COLO668 (cell line): ENCODE measurements around the gene SMC1B.
"Not testable (repeated sequence)": the region's sequence is repeated elsewhere in the genome, so short reads cannot be mapped to it uniquely, and the experiment has no call there.

Source experiments
- DNase-seq: peaks from one replicate; lab custom pipeline; 2025; ENCODE audit not compliant: unreplicated experiment; lab: John Stamatoyannopoulos, UW

Gene SMC1B

DNA sequence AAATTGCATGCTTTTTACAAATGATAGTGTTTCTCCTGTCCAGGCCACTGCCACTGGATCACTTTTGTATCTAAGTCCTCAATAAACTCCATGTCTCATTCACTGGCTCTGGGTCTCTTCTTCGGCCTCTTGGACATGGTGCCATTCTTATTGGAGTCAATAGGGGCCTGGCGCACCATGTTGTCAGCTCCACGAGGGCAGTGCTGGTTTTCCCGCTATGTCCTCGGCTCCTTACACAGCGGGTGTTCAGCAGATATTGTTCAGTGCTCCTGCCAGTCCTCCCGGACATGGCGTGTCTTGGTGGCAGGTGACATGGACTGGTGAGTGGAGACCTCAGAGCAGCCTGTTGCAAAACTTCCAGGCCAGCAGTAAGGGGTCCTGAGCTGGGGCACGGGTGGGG, 107.3 kb downstream of the SMC1B start:
- no peak for DNase-seq

DNA sequence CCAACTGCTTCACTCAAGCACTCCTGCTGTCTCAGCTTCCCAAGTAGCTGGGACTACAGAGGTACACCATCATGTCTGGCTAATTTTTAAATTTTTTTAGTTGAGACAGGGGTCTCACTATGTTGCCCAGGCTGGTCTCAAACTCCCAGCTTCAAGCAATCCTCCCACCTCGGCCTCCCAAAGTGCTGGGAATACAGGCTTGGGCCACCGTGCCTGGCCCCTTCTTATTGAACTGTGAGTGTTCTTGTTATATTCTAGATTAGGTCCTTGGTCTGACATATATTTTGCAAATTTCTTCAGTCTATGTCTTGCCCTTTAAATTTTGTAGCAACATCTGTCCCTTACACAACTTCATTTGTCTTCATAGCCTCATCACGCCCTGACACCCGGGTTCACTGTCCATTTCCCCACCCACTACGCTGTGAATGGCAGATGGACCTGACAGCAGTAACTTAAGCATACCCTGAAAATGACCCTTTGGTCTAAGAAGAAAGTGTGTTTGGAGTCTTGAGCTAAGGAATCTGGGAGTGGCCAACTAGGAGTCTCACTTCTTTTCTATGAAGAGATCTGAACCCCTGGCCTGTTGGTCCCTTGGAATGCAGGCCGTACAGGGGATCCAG, 107.8 kb downstream of the SMC1B start:
- no peak for DNase-seq

DNA sequence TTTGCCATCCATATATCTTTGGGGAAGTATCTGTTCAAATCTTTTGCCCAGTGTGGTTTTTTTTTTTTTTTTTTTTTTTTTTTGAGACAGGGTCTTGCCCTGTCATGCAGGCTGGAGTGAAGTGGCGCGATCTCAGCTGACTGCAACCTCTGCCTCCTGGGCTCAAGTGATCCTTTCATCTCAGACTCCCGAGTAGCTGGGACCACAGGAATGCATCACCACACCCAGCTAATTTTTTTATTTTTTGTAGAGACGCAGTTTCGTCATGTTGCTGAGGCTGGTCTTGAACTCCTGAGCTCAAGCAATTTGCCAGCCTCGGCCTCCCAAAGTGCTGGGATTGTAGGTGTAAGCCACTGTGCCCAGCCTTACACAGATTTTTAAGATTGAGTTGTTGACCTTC, 108.4 kb downstream of the SMC1B start:
- no peak for DNase-seq

DNA sequence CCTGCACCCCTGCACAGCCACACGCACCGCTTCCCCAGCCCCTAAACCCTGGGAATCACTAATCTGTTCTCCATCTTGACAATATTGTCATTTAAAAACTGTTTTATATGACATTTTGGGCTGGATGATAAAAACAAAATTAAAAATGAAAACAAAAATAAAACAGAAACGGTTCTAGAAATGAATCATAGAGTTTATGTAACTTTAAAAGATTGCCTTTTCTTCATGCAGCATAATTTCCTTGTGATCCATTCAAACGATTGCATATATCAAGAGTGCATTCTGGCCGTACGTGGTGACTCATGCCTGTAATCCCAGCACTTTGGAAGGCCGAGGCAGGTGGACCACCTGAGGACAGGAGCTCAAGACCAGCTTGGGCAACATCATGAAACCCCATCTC, 110.2 kb downstream of the SMC1B start:
- no peak for DNase-seq

DNA sequence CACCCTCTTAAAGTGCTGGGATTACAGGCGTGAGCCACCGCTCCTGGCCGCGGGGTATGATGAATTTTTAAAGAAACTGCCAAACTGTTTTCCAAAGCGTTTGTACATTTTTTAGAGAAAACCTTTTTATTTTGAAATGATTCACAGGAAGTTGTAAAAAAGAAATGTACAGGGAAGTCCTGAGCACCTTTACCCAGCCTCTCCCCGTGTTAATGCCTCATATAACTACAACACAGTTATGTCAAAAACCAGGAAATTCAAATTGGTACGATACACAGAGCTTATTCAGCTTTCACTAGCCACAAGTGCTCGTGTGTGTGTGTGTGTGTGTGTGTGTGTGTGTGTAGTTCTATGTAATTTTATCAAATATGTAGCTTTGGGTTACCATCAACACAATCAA, 110.6 kb downstream of the SMC1B start:
- no peak for DNase-seq

DNA sequence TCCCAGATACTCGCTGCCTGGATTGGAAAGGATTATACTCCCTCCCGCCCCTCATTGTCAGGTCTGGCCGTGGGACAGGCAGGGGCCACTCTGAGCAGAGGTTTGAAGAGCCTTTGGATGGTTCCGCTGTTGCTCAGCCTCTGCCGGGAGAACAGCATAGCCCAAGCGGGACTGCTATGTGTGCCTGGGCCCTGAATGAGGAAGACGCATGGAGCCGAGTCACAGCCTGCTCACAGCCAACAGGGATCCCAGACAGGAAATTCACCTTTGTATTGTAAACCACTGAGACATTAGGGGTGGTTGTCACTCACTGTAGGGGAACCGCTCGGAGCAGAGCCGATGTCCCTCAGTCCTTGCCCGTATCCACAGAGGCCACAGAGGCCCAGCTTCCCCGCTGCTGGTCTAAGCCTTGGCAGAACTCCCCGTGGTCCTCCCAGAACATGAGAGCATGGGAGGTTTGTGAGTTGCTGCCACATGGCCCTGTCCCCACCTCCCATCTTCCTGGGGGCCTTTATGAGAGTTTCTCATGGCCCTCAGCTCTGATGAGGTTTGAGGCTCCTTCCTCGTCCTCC, 114.4 kb downstream of the SMC1B start:
- no peak for DNase-seq

DNA sequence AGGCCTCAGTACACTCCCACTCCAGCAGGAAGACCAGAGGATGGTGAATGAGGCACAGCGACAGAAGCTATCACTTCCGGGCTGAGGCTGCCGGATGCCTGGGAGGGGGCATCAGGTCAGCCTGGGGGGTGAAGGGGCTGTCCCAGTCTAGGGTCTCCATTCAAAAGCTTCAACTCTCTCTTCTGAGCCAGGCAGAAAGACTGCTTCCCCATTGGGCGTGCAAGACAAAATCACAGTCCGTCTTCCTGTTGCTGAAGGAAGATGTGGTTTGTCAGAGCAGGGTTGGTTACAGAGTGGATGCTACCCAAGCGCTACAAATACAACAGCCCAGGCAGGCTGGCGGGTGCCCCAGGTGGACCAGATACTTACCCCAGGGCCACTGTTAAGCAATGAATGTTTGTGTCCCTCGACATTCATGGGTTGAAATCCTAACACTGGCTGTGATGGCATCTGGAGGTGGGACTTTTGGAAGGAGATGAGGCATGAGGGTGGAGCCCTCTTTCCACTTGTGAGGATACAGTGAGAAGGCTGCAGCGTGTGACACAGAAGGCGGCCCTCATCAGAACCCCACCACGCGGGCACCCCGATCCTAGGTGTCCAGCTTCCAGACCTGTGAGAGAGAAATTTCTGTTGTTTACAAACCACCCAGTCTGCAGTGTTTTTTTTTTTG, 116.6 kb downstream of the SMC1B start:
- DNase-seq, result no peak

DNA sequence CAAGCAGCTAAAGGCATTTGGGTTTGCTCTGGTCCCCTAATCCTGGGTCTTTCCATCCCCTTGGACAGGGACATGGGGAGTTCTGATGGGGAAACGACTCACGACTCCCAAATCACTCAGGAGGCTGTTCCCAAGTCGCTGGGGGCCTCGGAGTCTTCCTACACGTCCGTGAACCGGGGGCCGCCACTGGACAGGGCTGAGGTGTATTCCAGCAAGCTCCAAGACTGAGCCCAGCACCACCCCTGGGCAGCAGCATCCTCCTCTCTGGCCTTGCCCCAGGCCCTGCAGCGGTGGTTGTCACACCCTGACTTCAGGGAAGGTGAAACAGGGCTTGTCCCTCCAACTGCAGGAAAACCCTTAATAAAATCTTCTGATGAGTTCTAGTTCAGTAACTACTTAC, 117.9 kb downstream of the SMC1B start:
- DNase-seq, result no peak

DNA sequence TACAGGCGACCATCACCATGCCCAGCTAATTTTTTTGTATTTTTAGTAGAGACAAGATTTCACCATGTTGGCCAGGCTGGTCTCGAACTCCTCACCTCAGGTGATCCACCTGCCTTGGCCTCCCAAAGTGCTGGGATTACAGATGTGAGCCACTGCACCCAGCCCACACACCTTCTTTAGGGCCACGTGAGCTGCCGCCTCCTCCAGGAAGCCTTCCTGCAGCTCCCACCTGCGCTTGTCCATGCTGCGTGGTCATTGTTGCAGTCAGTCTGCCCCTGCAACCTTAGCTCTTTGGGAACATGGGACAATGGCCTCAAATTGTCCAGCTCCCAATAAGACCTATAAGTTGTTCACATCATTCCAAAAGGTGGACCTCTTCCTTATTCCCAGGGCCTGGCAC, 118.4 kb downstream of the SMC1B start:
- DNase-seq, result not testable (repeated sequence)
